NCI-H524 treated with DMSO at 0.1 percent for 48 hours (cell line): ENCODE measurements around the gene DAPP1.

ENCODE experiments used
- DNase-seq: peaks from one replicate; lab custom pipeline; 2025; lab: John Stamatoyannopoulos, UW

The DAPP1 gene

DNA sequence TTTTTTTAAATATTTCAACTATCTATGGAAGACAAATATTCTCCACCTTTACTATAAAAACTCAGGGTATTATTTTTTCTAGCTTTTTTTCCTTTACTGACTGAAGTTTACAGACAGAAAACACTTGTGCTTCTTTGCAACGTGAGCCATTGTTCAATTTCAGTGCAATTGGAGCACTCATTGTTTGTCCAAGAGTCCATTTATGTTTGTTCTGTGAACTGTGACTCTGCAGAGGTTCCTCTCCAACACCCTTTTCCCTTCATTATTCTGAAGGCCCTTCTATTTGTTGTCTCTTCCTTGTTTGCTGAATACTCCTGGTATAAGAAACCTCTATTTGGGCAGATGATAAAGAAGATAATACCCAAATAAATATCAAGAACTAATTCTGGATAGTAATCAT lies 37.4 kb downstream of the DAPP1 start:
- no peak for DNase-seq

DNA sequence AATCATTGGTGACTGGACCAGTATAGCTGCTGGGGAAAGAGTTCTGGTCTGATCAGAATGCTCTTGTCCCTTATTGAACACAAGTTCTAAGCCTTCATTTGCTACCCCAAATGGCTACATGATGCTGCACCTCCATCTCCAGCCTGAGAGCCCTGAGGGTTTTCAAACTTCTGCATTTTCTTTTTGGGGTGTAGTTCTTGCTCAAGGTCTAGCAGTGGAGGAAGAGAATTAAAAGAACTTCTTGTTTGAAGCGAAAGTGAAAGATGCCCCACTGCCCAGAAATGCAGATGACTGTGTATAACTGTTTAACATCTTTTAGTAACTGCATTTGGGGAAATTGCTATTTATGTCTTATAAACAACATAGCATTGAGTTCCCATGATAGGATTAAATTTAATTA lies 39.1 kb downstream of the DAPP1 start:
- no peak for DNase-seq

GRCh38 chr4:99856166-99856565 lies 39.5 kb downstream of the DAPP1 start:
- no peak for DNase-seq

GRCh38 chr4:99857307-99857706 lies 40.7 kb downstream of the DAPP1 start:
- no peak for DNase-seq

- DNase-seq, result no peak
Observed at GRCh38 chr4:99859618-99860017, 43.0 kb downstream of the DAPP1 start.

- no peak for DNase-seq
Observed at GRCh38 chr4:99860521-99860920, 43.9 kb downstream of the DAPP1 start.

DNA sequence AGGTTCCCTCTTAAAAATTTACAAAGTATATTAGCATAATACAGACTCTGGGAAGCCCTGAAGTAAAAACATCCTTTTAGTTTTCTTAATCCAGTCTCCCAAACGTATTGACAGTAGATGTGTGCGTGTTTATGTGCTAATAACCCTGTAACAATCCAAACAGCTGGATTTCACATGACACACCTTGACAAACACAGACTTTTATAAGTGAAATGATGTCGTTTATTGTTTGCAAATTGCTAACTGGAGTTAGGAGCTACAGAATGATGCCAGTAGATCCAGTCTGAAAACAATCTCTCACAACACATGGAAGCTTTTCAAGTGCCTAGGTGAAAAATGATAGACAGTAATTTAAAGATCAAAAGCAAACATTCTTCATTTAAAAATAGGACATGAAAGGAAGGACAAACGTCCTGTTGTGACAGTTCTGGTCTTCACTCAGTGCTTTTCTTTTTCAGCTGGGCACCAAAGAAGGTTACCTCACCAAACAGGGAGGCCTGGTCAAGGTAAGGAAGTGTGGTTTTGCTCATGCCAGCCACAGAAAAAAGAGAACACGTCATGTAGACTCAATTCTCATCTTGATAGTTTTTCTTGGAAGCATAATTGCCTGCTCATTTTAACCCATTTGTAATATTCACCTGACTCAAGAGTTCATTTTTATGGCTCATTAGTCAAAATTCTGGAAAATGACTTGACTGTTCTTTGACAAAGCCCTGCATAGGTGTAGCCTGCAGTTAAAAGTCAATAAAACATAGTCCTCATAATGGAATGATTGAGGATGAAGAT lies 44.7 kb downstream of the DAPP1 start:
- DNase-seq, result no peak

DNA sequence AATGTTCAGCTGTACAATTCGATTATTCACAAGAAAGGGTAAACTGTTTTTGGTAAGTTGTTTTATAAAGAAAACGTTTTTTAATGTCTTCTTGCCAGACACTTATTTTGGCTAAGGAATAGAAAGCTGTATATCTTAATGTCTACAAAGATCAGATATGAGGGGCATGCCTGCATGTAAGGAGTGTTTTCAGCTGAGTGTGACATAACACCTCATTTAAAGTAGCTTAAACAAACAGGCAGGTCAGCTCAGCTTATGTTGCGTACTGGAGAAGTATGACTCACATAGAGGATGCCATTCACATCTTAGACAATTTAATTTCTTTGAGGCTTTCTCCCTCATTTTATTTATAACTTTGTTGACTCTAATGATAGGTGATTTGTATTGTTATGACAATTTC lies 47.2 kb downstream of the DAPP1 start:
- no peak for DNase-seq

GRCh38 chr4:99868126-99868596 lies 51.5 kb downstream of the DAPP1 start:
- DNase-seq, result no peak

DNA sequence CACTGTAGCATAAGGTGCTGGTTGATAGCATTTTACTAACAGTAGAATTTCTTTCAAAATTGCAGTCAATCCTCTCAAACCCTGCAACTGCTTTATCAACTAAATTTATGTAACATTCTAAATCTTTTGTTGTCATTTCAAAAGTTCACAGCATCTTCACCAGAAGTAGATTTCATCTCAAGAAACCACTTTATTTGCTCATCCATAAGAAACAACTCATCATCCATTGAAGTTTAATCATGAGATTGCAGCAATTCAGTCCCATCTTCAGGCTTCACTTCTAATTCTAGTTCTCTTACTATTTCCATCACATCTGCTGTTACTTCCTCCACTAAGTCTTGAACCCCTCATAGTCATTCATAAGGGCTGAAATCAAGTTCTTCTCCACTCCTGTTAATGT lies 55.9 kb downstream of the DAPP1 start:
- DNase-seq, result no peak

- no peak for DNase-seq
Observed at GRCh38 chr4:99875071-99875470, 58.4 kb downstream of the DAPP1 start.

GRCh38 chr4:99876946-99877345 lies 60.3 kb downstream of the DAPP1 start:
- DNase-seq, result no peak

- DNase-seq, result no peak
Observed at GRCh38 chr4:99878604-99879003, 62.0 kb downstream of the DAPP1 start.

DNA sequence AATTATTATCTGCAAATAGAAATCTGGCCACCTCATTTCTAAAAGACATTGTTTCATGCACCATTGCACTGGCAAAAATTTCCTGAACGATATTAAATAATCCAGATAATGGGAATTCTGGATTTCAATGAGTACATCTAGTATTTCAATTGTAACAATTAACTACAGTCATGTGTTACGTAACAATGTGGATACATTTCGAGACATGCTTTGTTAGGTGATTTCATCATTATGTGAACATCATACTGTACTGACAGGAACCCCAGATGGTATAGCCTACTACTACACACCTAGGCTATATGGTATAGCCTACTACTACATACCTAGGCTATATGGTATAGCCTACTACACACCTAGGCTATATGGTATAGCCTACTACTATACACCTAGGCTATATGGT lies 62.8 kb downstream of the DAPP1 start:
- no peak for DNase-seq

DNA sequence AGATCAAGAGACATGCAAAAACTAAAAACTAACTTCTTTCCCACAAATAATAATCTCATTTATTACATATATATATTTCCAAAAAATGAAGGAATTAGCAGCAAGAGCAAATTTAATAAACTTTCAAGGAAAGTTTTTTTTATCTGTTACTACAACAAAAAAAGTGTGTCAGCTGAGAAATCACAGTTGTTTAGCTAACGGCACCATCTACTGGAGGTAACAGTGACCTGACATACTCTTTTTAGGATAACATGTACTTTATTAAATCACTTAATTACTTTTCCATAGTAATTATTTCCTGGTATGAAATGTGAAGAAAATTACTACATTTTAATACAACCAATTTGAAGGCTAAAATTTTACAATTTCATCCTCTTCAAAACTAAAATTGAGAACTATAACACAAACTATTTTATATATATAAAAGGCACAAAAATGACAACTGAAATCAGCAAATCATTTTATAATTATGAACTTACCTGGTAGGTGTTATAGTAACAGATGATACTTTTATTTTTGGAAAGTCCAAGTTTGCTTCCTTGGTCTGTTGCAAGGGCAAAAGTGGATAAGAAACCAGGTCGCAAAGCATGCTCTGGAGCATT lies 68.5 kb downstream of the DAPP1 start:
- DNase-seq, result no peak

DNA sequence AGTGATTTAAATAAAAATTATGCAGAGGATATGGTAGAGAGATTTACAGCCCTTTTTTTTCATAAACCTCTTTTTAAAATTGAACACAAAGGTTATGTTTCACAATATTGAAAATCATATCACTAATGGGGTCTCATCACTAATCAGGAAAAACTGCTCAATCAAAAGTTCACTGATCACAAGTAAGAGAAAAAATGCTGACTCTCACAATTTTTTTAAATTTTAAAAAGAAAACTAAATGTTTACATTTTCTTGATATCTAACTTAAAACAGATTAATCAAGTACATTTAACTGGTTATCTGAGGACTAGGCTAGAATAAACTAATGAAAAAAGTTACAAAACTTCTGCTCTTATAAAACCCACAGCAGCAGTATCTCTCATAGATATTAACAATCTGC lies 69.1 kb downstream of the DAPP1 start:
- DNase-seq, result no peak

- DNase-seq, result no peak
Observed at GRCh38 chr4:99886146-99886545, 69.5 kb downstream of the DAPP1 start.

GRCh38 chr4:99887837-99888236 lies 71.2 kb downstream of the DAPP1 start:
- no peak for DNase-seq

- no peak for DNase-seq
Observed at GRCh38 chr4:99891351-99891750, 74.7 kb downstream of the DAPP1 start.

GRCh38 chr4:99893029-99893428 lies 76.4 kb downstream of the DAPP1 start:
- DNase-seq, result no peak

DNA sequence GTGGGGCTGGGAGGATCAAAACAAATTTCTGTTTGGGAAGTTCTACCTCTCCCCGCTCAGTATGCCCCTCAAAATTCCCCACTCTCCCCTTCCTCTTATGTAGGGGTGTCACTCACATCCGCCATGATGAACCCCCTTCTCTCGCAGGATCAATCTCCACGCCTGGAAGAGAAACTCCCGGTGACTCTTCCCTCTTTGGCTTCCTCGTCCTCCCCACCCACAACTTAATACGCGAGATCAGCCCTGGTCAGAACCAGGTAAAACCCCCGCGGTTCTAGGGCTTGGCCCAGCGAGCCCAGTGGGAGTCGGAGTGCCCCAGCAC lies 77.2 kb downstream of the DAPP1 start:
- no peak for DNase-seq

DNA sequence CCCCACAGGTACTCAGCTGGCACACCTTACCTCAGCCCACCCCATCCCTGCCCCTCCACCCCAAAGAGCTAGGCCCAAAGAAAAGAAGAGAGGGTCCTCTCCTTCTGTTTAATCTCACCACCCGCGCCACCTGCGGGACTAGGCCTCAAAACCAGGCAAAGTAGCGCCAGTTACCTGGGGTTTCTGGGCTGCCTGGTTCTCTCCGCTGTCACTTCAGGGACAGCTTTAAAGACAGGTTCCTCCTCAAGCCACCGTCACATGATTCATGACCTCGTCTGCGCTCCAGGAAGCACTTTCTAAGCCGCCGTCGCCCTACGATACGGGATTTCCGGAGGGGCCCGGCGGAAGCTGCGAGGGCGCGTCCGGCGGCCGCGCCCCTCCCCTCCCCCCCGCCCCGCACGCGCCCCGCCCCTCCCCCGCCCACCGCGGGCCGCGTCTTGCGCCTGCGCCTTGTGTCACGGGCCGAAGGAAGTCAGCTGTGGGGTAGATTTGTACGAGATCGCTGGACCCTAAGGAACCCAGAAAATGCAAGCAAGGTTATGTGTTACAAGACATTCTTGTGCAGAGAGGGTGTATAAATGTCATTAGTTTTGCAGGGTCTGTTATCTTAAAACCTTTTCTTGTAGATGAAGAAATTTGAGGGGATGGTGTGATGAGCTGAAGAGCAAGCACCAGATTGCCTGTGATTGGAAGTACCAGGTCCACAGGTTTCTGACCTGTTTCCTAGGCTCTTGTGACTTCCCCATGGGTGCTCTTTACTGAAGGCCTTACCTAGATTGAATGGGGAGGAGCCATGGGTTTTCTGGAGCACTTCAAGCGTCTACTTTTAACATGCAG lies 77.8 kb downstream of the DAPP1 start, which contains the start of gene LAMTOR3:
LAMTOR3 (minus strand) TSS at position 267 of the 837 bp plus-strand sequence. CDS start 464 bp downstream, outside the sequence.
- DNase-seq, result peak; percentile 42

DNA sequence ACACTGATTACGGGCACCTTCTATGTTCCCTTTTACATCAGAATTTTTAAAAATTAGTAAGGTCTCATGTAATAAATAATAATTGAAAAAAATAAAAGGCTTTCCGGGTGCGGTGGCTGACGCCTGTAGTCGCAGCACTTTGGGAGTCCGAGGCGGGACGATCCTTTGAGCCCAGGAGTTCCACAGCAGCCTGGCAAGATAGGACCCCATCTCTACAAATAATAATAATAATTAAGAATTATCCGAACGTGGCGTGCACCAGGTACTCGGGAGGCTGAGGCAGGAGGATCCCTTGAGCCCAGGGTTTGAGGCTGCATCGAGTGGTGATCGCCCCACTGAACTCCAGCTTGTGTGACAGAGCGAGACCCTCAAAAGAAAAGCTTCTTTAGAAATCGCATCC lies 78.4 kb downstream of the DAPP1 start:
- DNase-seq, result no peak
